ENCODE measurements around the gene ACBD6.

Gene ACBD6

DNA sequence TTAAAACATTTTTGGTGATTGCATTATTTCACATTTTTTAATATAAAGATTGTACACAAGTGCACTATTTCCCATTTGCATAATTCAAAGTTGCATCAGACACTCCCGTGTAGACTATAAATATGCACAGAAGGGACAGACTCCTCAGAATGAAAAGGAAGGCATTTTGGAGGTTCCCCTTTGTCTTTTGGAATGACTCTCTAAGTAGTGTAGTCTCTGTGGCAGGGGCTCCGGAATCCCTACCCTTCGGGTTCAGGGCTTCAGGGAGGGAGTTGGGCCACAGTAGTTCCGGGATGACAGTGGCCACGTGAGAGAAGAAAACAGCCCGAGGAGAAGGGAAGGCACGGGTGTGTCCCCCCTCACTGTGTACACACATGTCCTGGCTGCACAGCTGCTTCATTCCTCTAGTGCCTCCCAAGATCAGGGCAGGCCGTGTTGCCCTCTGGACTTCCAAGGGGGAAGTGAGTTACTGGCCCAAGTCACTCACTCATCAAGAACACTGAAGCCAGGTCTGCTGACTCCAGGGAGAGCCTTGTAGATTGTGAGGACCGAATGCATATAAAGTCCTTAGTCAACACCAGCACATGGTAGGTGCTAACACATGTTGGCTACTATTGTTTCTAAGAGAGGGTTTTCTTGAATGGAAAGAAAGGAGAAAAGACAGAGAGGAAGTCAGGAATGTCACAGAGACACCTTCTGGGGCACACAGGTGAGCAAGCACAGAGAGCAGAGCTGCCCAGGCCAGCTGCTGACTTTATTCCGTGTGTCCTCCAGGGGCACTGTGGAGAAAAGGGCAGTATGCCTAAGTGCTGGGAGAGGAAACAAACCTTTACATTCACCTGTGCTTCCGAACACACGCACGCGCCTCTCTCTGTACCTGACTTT is 232.5 kb downstream of the ACBD6 start:
- DNase-seq (ENCODE audit: low read depth in 2 of 2), result no peak

- no peak for DNase-seq (ENCODE audit: low read depth in 2 of 2)
These were observed 233.8 kb downstream of the ACBD6 start for GRCh38 chr1:180268556-180269075.

- no peak for DNase-seq (ENCODE audit: low read depth in 2 of 2)
These were observed 234.4 kb downstream of the ACBD6 start for GRCh38 chr1:180267761-180268555.

- no peak for DNase-seq (ENCODE audit: low read depth in 2 of 2)
These were observed 235.2 kb downstream of the ACBD6 start for GRCh38 chr1:180267211-180267561.

DNA sequence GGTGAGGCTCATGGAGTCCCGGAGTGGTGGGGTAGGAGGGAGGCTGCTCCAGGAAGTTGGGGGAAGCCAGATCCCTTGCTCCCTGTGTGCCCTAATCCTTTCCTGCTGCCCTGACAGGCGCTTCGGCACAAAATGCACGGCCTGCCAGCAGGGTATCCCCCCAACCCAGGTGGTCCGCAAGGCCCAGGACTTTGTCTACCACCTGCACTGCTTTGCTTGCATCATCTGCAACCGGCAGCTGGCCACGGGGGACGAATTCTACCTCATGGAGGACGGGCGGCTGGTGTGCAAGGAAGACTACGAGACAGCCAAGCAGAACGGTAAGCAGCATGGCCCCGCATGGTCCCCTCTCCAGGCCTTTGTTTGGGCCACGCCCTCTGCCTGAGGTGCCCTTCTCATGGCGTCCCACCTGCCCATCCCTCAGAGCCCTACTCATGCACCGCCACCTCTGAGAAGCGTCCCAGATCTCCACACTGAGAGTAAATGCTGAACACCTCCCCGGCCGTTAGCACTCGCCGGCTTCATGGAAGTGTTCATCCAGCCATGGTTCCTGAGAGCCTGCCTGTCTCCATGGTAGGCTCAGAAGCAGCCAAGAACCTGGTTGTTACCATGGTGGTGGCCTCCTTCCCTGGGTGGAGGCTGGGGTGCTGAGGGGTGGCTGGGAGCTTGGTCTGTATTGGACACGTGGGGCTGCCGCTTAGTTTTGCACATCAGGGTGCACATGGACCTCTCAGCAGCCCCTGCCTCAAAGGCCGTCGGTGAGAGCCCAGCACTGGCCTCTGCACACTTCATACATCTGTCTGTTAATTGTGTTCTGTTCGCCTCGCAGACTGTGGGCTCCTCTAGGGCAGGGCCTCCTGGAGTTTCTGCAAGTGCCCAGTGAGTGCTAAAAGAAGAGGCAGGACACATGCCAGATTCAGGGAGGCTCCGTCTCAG is 235.8 kb downstream of the ACBD6 start:
- DNase-seq (ENCODE audit: low read depth in 2 of 2), result no peak

DNA sequence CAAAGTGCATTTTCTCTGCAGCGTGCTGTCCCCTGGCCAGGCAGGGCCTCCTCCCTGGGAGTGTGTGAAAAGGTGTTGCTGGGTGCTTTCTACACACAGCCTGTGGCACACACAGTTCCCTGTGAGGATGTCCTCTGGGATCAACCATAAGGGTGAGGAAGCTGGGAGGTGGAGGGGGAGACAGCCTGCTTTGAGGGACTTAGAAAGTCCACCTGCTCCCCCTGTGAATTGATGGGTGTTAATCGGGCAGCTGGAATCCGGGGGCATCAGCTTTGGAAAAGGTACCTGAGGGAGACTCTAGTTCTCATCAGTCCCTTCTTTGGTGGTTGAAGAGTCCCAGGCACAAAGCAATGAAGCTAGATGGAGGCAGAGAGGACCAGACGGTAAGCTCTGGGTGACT is 236.5 kb downstream of the ACBD6 start:
- no peak for DNase-seq (ENCODE audit: low read depth in 2 of 2)

DNA sequence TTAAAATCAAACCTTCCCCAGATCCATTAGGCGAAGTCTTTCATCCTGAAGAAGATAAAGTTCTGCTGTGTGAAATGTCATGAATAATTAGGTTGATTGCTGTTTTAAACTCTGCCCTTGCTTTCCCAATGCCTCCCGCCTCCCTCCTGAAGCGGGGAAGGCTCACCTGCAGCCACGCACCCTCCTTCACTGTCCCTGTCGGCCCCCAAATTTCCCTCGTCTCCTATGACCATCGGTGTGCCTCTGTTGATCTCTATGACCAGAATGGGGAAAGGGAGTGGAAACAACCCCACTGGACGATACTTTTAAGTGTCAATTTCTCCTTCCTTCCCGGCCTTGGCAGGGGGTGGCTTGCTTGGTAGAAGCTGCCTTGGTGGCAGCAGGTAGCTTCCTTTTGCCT is 237.2 kb downstream of the ACBD6 start:
- DNase-seq (ENCODE audit: low read depth in 2 of 2), result no peak

DNA sequence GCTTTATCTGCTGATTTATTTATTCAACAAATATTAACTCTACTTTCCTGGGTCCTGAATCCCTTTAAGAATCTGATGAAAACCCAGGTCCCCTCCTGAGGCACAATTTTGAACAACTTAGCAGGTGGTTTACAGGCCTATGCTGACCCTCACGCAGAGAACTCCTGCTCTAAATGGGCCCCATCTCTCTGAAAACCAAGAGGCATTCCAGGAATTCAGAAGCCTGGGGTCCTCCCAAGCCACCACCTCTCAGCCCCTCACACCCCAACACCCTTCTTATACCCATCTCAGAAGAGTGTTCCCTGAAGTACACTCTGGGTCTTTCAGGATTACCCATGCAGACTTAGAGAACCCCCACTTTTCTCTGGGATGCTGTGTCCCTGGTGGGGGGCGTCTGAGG is 237.8 kb downstream of the ACBD6 start:
- DNase-seq (ENCODE audit: low read depth in 2 of 2), result no peak

DNA sequence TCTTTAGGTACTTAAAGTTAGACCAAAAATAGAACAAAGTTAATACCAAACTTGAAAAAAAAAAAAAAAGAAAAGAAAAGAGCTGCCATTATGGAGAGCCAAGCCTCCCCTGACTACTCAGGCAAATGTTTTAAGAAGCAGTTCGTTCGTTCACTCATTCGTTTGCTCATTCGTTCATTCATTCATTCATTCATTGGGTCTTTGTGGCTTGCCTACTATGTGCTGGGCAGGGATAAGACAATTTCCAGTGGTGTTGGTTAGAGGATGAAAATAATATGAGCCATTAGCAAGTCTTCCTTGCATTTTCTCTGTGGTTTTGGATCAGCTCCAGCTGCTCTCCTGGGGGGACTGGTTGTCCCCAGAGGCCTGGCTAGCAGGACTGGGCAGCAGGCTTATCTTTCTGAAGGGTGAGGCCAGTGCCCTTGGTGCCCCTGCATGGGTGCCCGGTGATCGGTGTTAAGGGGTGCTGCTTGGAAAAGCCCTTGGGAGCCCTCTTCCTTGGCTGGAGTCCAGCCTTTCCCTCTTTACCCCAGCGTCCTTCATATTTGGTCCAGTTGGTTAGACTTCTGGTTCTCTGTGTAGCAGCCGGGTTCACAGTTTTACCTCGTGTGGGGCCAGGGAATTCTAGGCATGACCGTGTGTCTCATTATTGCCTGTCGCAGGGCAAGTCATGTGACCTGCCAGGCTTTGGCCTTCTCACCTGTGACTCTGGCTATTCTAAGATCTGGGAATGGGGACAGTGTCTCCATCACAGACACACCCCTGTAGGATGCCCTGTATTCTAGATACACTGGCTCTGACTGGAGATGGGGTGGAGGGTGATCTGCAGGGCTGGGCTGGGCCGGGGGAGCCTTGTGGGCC is 239.5 kb downstream of the ACBD6 start:
- no peak for DNase-seq (ENCODE audit: low read depth in 2 of 2)

GRCh38 chr1:180261524-180262155 is 240.7 kb downstream of the ACBD6 start:
- no peak for DNase-seq (ENCODE audit: low read depth in 2 of 2)

- DNase-seq (ENCODE audit: low read depth in 2 of 2), result no peak
These were observed 241.3 kb downstream of the ACBD6 start for GRCh38 chr1:180261030-180261429.

- DNase-seq (ENCODE audit: low read depth in 2 of 2), result no peak
These were observed 241.8 kb downstream of the ACBD6 start for GRCh38 chr1:180260541-180260940.

- DNase-seq (ENCODE audit: low read depth in 2 of 2), result no peak
These were observed 242.7 kb downstream of the ACBD6 start for GRCh38 chr1:180259431-180260338.

- no peak for DNase-seq (ENCODE audit: low read depth in 2 of 2)
These were observed 243.4 kb downstream of the ACBD6 start for GRCh38 chr1:180258935-180259334.

GRCh38 chr1:180258290-180258689 is 244.1 kb downstream of the ACBD6 start:
- no peak for DNase-seq (ENCODE audit: low read depth in 2 of 2)

DNA sequence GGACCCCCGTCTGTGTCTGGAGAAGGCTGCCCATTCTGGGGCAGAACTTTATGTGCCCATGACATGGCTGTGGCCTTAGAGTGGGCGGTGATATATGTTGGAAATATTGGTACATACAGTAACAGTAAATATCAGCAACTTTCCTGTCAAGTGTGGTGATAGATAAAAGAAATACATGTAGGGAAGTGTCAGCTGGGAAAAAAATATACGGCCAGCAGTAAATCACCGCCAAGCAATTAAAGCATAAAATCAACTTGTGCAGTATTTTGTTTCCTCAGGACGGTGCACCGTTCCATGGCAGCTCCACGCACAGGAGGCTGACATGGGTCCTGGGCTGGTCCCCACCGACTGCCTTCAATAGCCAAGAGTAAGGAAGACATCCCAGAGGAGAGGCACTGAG is 244.9 kb downstream of the ACBD6 start:
- no peak for DNase-seq (ENCODE audit: low read depth in 2 of 2)

- DNase-seq (ENCODE audit: low read depth in 2 of 2), result no peak
These were observed 245.4 kb downstream of the ACBD6 start for GRCh38 chr1:180257028-180257386.

DNA sequence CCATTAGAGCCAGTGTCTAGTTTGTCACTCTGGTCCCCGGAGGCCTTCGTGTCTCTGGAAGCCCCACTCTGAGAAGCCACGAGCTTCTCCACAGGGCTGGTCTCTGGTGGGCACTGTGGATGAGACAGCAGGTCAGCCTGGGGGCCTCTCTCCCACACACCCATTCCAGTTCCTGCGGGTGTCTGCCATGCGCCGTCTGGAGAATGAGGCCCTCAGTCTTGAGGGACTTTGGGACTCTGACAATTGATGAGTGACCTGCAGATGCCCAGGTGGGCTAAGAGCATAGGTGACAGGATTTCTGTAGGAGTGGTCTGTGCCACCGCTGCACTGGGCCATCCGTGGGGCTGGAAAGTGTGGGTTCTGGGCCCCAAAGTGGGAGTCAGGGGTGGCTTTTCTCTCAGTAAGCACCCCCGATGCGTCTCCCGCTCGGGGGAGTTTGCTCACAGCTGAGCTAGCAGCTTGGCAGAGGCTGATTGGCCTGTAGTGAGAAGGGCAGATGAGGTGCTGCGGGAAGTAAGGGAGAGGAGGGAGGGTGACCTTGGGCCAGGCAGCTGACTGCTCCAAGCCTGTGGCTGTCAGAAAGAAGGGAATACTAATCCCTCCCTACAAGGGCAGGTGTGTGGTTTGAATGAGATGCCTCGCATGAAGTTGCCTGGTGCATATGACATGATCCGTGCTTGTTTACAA is 245.9 kb downstream of the ACBD6 start:
- DNase-seq (ENCODE audit: low read depth in 2 of 2), result no peak
